HepG2 (cell line): Measurements from ENCODE around the gene TAB3. TPM values are rescaled to one million over a fixed set of nuclear protein-coding genes. Genes with fewer than 3 reads are reported as not detected.

Experiments used
- AGO1 ChIP-seq: fragments of 200-400 bp; formaldehyde crosslinking; IDR thresholded peaks from 2 replicates; pipeline ENCODE4 v1.6.1; 2017; ENCODE audit warnings: mild to moderate bottlenecking, low read depth, low read length, moderate library complexity; ENCODE audit not compliant: poor library complexity, severe bottlenecking
- ARNT ChIP-seq: fragments of 450-650 bp; IDR thresholded peaks from 2 replicates; pipeline ENCODE4 v1.6.1; 2017
- CC2D1A ChIP-seq: sonication (generic); formaldehyde crosslinking; IDR thresholded peaks from 2 replicates; pipeline ENCODE4 v1.8.1; 2023; ENCODE audit warnings: mild to moderate bottlenecking, missing genetic modification reagents
- FIP1L1 ChIP-seq: fragments of 200-400 bp; formaldehyde crosslinking; IDR thresholded peaks from 2 replicates; pipeline ENCODE4 v1.6.1; 2018; ENCODE audit warnings: low read depth, mild to moderate bottlenecking, low read length, moderate library complexity, borderline replicate concordance; ENCODE audit not compliant: insufficient read depth
- GPBP1L1 ChIP-seq: sonication (generic); formaldehyde crosslinking; IDR thresholded peaks from 2 replicates; pipeline ENCODE4 v1.5.0; 2020; ENCODE audit warnings: mild to moderate bottlenecking, missing genetic modification reagents
- HCFC1 ChIP-seq: fragments of 150-350 bp; IDR thresholded peaks from 2 replicates; pipeline ENCODE4 v1.6.1; 2014; ENCODE audit warnings: low read depth, low read length
- KDM1A ChIP-seq: IDR thresholded peaks from 2 replicates; pipeline ENCODE4 v1.6.1; 2016; ENCODE audit warnings: missing compliant biosample characterization
- MAFK ChIP-seq, 2 experiments: IDR thresholded peaks in 1 of 2; conservative IDR thresholded peaks in 1 of 2; 2 replicates each; pipeline ENCODE4 v1.6.1; 2011; ENCODE audit warnings: improper control_type of control experiment in 2 of 2, low read length in 2 of 2
- PRMT3 ChIP-seq: sonication (generic); formaldehyde crosslinking; IDR thresholded peaks from 2 replicates; pipeline ENCODE4 v1.8.1; 2022; ENCODE audit warnings: low read depth, mild to moderate bottlenecking, moderate library complexity, missing genetic modification reagents, borderline replicate concordance
- RARA ChIP-seq: IDR thresholded peaks from 2 replicates; pipeline ENCODE4 v1.6.1; 2016; ENCODE audit warnings: missing genetic modification reagents, missing compliant biosample characterization
- SAFB2 ChIP-seq: sonication (generic); formaldehyde crosslinking; IDR thresholded peaks from 2 replicates; pipeline ENCODE4 v1.5.1; 2020; ENCODE audit warnings: missing genetic modification reagents, low read depth, mild to moderate bottlenecking, borderline replicate concordance
- SP2 ChIP-seq: sonication (generic); formaldehyde crosslinking; IDR thresholded peaks from 2 replicates; pipeline ENCODE4 v1.5.1; 2020; ENCODE audit warnings: mild to moderate bottlenecking, missing genetic modification reagents
- THAP11 ChIP-seq: IDR thresholded peaks from 2 replicates; pipeline ENCODE4 v1.6.1; 2016; ENCODE audit warnings: missing biosample characterization, missing genetic modification reagents
- ZC3H4 ChIP-seq: sonication (generic); formaldehyde crosslinking; IDR thresholded peaks from 2 replicates; pipeline ENCODE4 v1.4.0; 2020; ENCODE audit warnings: missing genetic modification reagents, borderline replicate concordance
- ZNF296 ChIP-seq: sonication (generic); formaldehyde crosslinking; conservative IDR thresholded peaks from 2 replicates; pipeline ENCODE4 v1.5.0; 2020; ENCODE audit warnings: mild to moderate bottlenecking, missing genetic modification reagents
- ZNF407 ChIP-seq: sonication (generic); formaldehyde crosslinking; IDR thresholded peaks from one replicate; pipeline ENCODE4 v1.5.1; 2020; ENCODE audit warnings: mild to moderate bottlenecking, missing genetic modification reagents; ENCODE audit errors: not compliant biosample characterization
- ZNF75D ChIP-seq: sonication (generic); formaldehyde crosslinking; IDR thresholded peaks from 2 replicates; pipeline ENCODE4 v1.8.1; 2023; ENCODE audit warnings: missing genetic modification reagents, mild to moderate bottlenecking, borderline replicate concordance
- polyA plus RNA-seq, 8 experiments: library from polyadenylated mRNA; depleted of rRNA in 3 of 8; stranded (reverse) in 7 of 8; unstranded in 1 of 8; fragments of >200 nt; fragmentation: Illumina TruSeq in 4 of 8; extraction: Trizol in 4 of 8; gene quantifications; 2 replicates each; pipeline versions ENCODE4 v1.2.1 to v1.2.3, GENCODE V29; 2011 to 2016; ENCODE audit warnings: low read depth in 4 of 8, missing spikeins in 1 of 8, mixed read lengths in 1 of 8; ENCODE audit not compliant: insufficient read depth in 1 of 8
- total RNA-seq, 5 experiments: library from RNA; depleted of rRNA; stranded (reverse); fragments of >200 nt; fragmentation: Illumina TruSeq; extraction: Trizol; gene quantifications; 2 replicates each; pipeline ENCODE4 v1.2.3, GENCODE V29; 2016; ENCODE audit warnings: low read depth in 1 of 5
- TF ChIP-seq, protein P1 (sequence below), 2 experiments: fragments of 450-650 bp in 1 of 2; sonication (generic) in 1 of 2; formaldehyde crosslinking; IDR thresholded peaks; 2 replicates each; pipeline versions ENCODE4 v1.5.0 to v1.8.0; 2020 to 2022; ENCODE audit warnings: mild to moderate bottlenecking in 1 of 2, missing genetic modification reagents in 1 of 2

TAB3 gene
- total and polyA plus RNA-seq, 2 of the 13 experiments (the other 11 are each of a cell fraction or from before 2014, with no cell fraction given): 27.2 to 59.8 TPM

DNA sequence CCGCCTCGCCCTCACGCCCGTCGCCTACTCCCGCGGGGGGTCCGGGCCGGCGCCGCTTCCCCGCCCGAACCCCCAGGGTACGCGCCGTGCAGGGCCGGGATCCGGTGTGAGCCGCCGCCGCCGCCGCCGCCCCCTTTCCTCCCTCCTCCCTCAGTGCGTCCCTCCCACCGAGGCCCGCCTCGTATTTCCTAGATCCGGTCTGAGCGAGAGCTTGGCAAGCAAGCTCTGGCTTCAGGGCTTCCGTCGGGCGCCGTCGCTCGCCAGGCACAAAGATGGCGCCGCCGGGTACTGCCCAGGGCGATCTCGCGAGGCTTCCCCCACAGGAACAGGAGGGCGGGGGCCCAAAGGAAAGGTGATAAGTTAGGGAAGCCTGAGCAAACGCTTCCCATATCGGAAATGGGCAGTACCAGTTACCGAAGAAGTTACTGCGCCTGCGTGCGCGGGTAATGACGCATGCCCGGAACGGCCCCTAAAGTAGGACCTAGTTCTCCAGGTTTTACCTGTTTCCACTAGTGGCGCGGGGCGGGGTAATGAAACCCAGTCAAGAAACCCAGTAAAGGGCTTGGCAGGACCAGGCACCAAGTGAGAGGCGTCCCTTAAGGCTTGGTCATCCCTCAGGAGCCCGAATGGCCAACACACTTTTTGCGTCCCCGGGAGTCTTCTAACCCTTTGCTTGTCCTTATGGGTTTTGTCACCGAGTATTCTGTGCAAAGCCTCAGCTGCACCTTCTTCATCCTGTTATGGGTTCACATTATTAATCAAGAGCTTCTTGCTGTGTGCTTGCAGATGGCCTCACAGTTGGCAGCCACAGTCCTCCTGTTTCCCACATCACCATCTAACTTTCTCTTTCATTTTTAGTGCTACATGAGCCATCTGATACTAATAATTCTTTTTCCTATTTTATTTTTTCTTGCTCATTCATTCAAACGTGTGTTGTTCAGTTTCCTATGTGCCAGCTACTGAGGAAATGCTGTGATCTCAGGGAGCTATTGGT is at the start of gene TAB3 (continued):
- TF ChIP-seq, protein P1, sequence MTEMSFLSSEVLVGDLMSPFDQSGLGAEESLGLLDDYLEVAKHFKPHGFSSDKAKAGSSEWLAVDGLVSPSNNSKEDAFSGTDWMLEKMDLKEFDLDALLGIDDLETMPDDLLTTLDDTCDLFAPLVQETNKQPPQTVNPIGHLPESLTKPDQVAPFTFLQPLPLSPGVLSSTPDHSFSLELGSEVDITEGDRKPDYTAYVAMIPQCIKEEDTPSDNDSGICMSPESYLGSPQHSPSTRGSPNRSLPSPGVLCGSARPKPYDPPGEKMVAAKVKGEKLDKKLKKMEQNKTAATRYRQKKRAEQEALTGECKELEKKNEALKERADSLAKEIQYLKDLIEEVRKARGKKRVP (CRISPR knock-in tag; IDR thresholded peaks at IDR 0.05): no peak
- TF ChIP-seq SP2 (CRISPR knock-in tag) (no peak), ARNT (no peak), FIP1L1 (no peak), PRMT3 (CRISPR knock-in tag) (no peak), AGO1 (no peak), RARA (CRISPR knock-in tag) (no peak; the same call in 1 of the 2 replicates), ZNF407 (CRISPR knock-in tag) (no peak), KDM1A (CRISPR knock-in tag) (no peak), ZNF296 (CRISPR knock-in tag) (no peak), CC2D1A (CRISPR knock-in tag) (no peak), HCFC1 (peak; percentile 79), THAP11 (peak; percentile 88), ZNF75D (no peak), MAFK (conservative IDR thresholded peaks at IDR 0.05 in 1 of 2, IDR thresholded peaks at IDR 0.05 in 1 of 2; ENCODE audit: low read length in 2 of 2) (no peak), GPBP1L1 (no peak), ZC3H4 (CRISPR knock-in tag) (no peak), SAFB2 (CRISPR knock-in tag) (peak; percentile 30; the same call in 1 of the 2 replicates)
